ENCODE results near the gene KIF1C.

KIF1C gene

GRCh38 chr17:4997302-4998026, at the start of gene KIF1C, which contains the start of gene INCA1:
KIF1C (plus strand) TSS chr17:4997950; CDS start chr17:5000247, 2,297 bp downstream.
INCA1 (minus strand) TSS chr17:4997522; CDS start chr17:4994437, 3,085 bp downstream.
- H3K4me3 ChIP-seq (ENCODE audit: low read depth, low read length), result peak within 1 kb of the TSS; percentile 87
- in situ Hi-C loops (cut with HindIII; ENCODE audit: low sequenced_read_pairs), result no loop called here
- TF ChIP-seq, protein P1, sequence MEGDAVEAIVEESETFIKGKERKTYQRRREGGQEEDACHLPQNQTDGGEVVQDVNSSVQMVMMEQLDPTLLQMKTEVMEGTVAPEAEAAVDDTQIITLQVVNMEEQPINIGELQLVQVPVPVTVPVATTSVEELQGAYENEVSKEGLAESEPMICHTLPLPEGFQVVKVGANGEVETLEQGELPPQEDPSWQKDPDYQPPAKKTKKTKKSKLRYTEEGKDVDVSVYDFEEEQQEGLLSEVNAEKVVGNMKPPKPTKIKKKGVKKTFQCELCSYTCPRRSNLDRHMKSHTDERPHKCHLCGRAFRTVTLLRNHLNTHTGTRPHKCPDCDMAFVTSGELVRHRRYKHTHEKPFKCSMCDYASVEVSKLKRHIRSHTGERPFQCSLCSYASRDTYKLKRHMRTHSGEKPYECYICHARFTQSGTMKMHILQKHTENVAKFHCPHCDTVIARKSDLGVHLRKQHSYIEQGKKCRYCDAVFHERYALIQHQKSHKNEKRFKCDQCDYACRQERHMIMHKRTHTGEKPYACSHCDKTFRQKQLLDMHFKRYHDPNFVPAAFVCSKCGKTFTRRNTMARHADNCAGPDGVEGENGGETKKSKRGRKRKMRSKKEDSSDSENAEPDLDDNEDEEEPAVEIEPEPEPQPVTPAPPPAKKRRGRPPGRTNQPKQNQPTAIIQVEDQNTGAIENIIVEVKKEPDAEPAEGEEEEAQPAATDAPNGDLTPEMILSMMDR (IDR thresholded peaks at IDR 0.05; ENCODE audit: low read depth, low read length, missing control alignments), result no peak
- DNase-seq (ENCODE audit: low read depth), result peak; percentile 60

DNA sequence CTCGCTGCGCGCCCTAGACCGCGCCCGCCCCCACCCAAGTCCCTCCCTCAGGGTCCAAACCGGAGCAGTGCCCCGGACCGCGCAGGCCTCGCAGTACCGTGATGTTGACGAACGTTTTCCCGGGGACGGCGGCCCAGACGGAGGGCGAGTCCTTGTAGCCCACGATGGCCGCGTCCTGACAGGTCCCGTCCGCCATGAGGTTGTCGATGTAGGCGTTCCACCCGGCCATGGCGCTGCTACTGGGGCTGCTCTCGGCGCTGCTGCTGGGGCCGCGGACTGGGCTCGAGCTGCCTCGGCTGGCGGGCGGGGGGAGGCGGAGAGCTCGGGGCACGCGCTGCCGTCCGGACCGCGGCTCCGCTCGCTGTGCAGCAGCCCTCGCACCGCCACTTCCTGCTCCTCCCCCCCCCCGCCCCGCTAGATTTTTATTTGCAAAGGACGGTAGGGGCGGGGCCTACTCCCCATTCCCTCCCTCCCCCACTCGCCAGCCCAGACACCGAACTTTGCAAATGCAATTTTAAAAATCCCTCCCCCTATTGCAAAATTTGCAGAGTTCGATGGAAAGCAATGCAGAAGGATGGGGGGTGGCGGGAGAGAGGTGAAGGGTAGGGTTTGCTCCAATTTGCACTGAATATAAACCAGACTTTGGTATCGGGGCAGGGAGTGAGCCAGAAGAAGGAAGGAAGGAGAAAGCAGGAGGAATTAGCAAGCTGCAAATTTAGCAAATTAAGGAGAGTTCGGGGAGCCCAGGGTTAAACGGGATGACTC, 49.4 kb upstream of the KIF1C start, which contains the start of gene PFN1:
Gene PFN1, minus strand, starts transcription at position 365 of the 765 bp plus-strand sequence. Its CDS starts 136 bp downstream, at position 229.
- TF ChIP-seq, protein P1 (IDR thresholded peaks at IDR 0.05; ENCODE audit: low read depth, low read length, missing control alignments), result no peak
- DNase-seq (ENCODE audit: low read depth), result peak; percentile 78
- H3K4me3 ChIP-seq (ENCODE audit: low read depth, low read length), result peak within 1 kb of the TSS; percentile 97
- in situ Hi-C loops (cut with HindIII; ENCODE audit: low sequenced_read_pairs), result no loop called here

GRCh38 chr17:4948931-4949320, 48.8 kb upstream of the KIF1C start:
- H3K4me3 ChIP-seq (ENCODE audit: low read depth, low read length), result peak overlapping the region; percentile 97
- TF ChIP-seq, protein P1 (IDR thresholded peaks at IDR 0.05; ENCODE audit: low read depth, low read length, missing control alignments), result no peak
- in situ Hi-C loops (cut with HindIII; ENCODE audit: low sequenced_read_pairs), result no loop called here
- peak; percentile 63 for DNase-seq (ENCODE audit: low read depth)

DNA sequence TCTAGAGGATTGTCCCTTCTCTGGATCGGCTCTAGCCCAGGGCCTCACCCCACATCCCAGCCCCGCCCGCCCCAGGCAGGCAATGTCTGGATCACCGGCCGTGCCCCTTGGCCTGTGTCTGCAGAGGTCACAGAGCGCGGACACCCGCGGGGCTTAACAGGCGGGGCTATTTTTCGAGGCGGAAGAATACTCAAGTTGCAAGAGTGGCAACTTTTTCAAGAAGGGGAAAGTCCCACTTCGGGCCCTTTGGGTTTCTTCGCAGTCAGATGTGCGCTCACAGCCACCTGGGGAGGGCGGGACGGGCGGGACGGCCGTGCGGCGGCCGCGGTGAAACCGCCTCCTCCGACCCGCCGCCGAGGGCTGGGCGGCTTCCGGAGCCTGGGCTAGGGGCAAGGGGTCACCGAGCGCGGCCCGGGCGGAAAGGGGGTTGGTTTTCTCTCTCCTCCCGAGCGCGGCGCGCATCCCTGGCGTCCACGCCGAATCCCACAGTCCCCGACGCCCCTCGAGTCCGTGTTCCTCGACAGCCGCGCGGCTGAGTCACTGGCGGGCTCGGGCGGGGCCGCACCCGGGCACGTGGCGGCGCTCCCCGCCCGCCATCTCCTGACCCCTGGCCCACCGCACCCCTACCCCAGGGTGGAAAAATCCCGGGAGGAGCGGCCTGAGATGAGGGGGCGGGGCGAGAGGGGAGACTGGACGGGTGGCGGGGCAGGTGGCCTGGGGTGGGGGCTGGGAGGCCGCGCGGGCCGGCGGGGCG, 48.3 kb upstream of the KIF1C start:
- TF ChIP-seq, protein P1 (IDR thresholded peaks at IDR 0.05; ENCODE audit: low read depth, low read length, missing control alignments), result no peak
- no peak for DNase-seq (ENCODE audit: low read depth)
- peak overlapping the region; percentile 97 for H3K4me3 ChIP-seq (ENCODE audit: low read depth, low read length)
- in situ Hi-C loops (cut with HindIII; ENCODE audit: low sequenced_read_pairs), result no loop called here

DNA sequence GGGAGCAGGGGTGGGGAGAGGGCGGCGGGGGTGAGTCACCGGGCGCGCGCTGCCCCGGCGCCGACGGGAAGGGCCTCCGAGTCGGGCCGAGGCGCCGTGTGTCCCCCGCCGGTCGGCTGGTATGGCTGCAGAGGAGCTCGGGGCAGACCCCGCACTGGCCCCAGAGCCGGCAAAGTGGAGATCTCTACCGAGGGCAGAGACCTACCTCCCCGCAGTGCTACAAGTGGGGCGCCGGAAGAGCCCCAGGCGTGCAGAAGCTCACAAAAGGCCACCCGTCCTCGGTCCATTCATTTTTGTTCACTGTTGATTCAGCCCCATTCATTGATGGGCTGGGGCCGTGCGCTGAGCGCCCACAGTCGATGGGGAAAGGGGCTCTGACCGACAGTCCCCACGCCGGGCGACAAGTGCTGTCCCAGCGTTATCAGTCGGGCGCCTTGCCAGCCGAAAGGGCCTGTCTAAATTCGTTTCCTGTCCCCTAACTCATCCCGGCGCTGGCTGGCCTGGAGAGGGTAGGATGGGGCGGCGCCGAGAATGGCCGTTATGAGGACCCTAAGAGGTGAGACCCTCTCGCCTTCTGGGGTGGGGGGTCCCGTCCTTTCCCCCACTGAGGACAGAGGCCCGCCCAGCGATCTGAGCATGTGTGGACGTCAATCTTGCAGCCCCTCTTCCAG, 47.5 kb upstream of the KIF1C start:
- H3K4me3 ChIP-seq (ENCODE audit: low read depth, low read length), result peak overlapping the region; percentile 20
- in situ Hi-C loops (cut with HindIII; ENCODE audit: low sequenced_read_pairs), result no loop called here
- no peak for DNase-seq (ENCODE audit: low read depth)
- TF ChIP-seq, protein P1 (IDR thresholded peaks at IDR 0.05; ENCODE audit: low read depth, low read length, missing control alignments), result no peak

Measured in astrocyte of the cerebellum (primary cell).